PC-9 (cell line): ENCODE results near the gene GART. TPM values are rescaled to one million over a fixed set of nuclear protein-coding genes. Genes with fewer than 3 reads are reported as not detected.
A peak's percentile ranks its signal among the peaks of the same experiment; 100 is the strongest.

Experiments
- BruUV-seq: library from RNA; stranded (reverse); fragments of 400-500 nt; replicated peaks from 2 replicates; lab custom pipeline; 2021; lab: Mats Ljungman, UMichigan
- CTCF ChIA-PET: fragments of 300-600 bp; sonication (Branson Sonifier 250); formaldehyde crosslinking; loops from one replicate; lab custom pipeline; 2022; ENCODE audit warnings: antibody characterized with exemption; lab: Charles Lee
- POLR2A ChIA-PET: fragments of 300-600 bp; sonication (Branson Sonifier 250); formaldehyde crosslinking; loops from one replicate; lab custom pipeline; 2022; ENCODE audit warnings: antibody characterized with exemption; ENCODE audit not compliant: unreplicated experiment; lab: Charles Lee
- DNase-seq, 2 experiments: peaks; one replicate each; pipeline versions ENCODE4 v3.0.0 to v3.0.0-alpha.2; 2015 to 2022; ENCODE audit warnings: mixed read lengths in 1 of 2
- H2AFZ ChIP-seq: fragments of 200-600 bp; sonication (generic); 2 replicates; pipeline ENCODE4 v1.8.1; 2017; ENCODE audit warnings: antibody characterized with exemption
- H3F3A ChIP-seq: fragments of 200-600 bp; sonication (generic); 2 replicates; pipeline ENCODE4 v1.8.1; 2017; ENCODE audit warnings: antibody characterized with exemption, mild to moderate bottlenecking, low read depth; ENCODE audit not compliant: insufficient read depth
- H3K27ac ChIP-seq: fragments of 200-600 bp; sonication (generic); 2 replicates; pipeline ENCODE4 v1.6.1; 2016; ENCODE audit warnings: mixed run types
- H3K27me3 ChIP-seq: fragments of 200-600 bp; sonication (generic); 2 replicates; pipeline ENCODE4 v1.6.1; 2016; ENCODE audit warnings: low read depth, mixed run types; ENCODE audit not compliant: insufficient read depth
- H3K36me3 ChIP-seq: fragments of 200-600 bp; sonication (generic); 2 replicates; pipeline ENCODE4 v1.6.1; 2016; ENCODE audit warnings: low read depth, mixed run types
- H3K4me1 ChIP-seq: fragments of 200-600 bp; sonication (generic); replicated peaks from 2 replicates; pipeline ENCODE4 v1.6.1; 2016; ENCODE audit warnings: mixed run types; ENCODE audit not compliant: insufficient read depth
- H3K4me2 ChIP-seq: fragments of 200-600 bp; sonication (generic); 2 replicates; pipeline ENCODE4 v1.6.1; 2017; ENCODE audit warnings: mixed run types
- H3K4me3 ChIP-seq: fragments of 200-600 bp; sonication (generic); 2 replicates; pipeline ENCODE4 v1.6.1; 2016; ENCODE audit warnings: mixed run types
- H3K79me2 ChIP-seq: fragments of 200-600 bp; sonication (generic); 2 replicates; pipeline ENCODE4 v1.6.1; 2017; ENCODE audit warnings: low read depth, mixed run types
- H3K9me2 ChIP-seq: fragments of 200-600 bp; sonication (generic); 2 replicates; pipeline ENCODE4 v1.8.1; 2017; ENCODE audit warnings: mild to moderate bottlenecking; ENCODE audit not compliant: insufficient read depth
- H3K9me3 ChIP-seq: fragments of 200-600 bp; sonication (generic); 2 replicates; pipeline ENCODE4 v1.8.1; 2016; ENCODE audit warnings: low read depth; ENCODE audit not compliant: insufficient read depth
- H4K20me1 ChIP-seq: fragments of 200-600 bp; sonication (generic); 2 replicates; pipeline ENCODE4 v1.8.1; 2017; ENCODE audit not compliant: insufficient read depth
- EZH2 ChIP-seq: fragments of 200-600 bp; sonication (generic); IDR thresholded peaks from 2 replicates; pipeline ENCODE4 v1.8.0; 2017; ENCODE audit warnings: antibody characterized with exemption, low read depth
- intact Hi-C: fragments of 100-400 bp; cut with micrococcal nuclease; formaldehyde crosslinking; loops from one replicate; pipeline ENCODE4 v1.10.0; 2022; ENCODE audit not compliant: unreplicated experiment
- total RNA-seq: library from RNA; stranded (reverse); gene quantifications from 2 replicates; pipeline ENCODE4 v1.2.3, GENCODE V29; 2021
- TF ChIP-seq, protein P1 (sequence below): fragments of 200-600 bp; sonication (generic); conservative IDR thresholded peaks from 2 replicates; pipeline ENCODE4 v1.6.1; 2017; ENCODE audit warnings: mixed run types, antibody characterized with exemption, mild to moderate bottlenecking, moderate library complexity

Gene GART
- total RNA-seq, 1 experiment from 2014 or later: 121 TPM

DNA sequence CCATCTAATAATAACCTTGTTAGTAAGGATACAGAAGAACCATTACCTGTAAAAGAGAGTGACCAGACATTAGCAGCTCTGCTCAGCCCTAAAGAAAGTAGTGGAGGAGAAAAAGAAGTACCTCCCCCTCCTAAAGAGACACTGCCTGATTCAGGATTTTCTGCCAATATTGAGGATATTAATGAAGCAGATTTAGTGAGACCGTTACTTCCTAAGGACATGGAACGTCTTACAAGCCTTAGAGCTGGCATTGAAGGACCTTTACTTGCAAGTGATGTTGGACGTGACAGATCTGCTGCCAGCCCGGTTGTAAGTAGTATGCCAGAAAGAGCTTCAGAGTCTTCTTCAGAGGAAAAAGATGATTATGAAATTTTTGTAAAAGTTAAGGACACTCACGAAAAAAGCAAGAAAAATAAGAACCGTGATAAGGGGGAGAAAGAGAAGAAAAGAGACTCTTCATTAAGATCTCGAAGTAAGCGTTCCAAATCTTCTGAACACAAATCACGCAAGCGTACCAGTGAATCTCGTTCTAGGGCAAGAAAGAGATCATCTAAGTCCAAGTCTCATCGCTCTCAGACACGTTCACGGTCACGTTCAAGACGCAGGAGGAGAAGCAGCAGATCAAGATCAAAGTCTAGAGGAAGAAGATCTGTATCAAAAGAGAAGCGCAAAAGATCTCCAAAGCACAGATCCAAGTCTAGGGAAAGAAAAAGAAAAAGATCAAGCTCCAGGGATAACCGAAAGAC, 12.5 kb upstream of the GART start:
- ChIA-PET CTCF (no interaction called here), POLR2A (interaction anchor here (0.6 kb wide), 1 partner anchor 21 kb away, joined by 5 read pairs; no protein-coding TSS in a partner anchor)
- Histone ChIP-seq H3K4me3 (no peak overlapping the region), H3K4me1 (no peaks in the 10 kb centered on the region), H2AFZ (no peak overlapping the region), H3F3A (peaks cover under 1% of the 10 kb centered on the region; the same call in 1 of the 2 replicates), H3K36me3 (peaks cover 48% of the 10 kb centered on the region), H3K9me3 (no peaks in the 10 kb centered on the region), H3K27me3 (no peaks in the 10 kb centered on the region), H3K9me2 (no peaks in the 10 kb centered on the region), H3K4me2 (no peak overlapping the region), H3K79me2 (peaks cover 86% of the 10 kb centered on the region), H4K20me1 (peaks cover 62% of the 10 kb centered on the region), H3K27ac (no peak overlapping the region)
- no peak for DNase-seq
- no peak for TF ChIP-seq EZH2
- TF ChIP-seq, protein P1, sequence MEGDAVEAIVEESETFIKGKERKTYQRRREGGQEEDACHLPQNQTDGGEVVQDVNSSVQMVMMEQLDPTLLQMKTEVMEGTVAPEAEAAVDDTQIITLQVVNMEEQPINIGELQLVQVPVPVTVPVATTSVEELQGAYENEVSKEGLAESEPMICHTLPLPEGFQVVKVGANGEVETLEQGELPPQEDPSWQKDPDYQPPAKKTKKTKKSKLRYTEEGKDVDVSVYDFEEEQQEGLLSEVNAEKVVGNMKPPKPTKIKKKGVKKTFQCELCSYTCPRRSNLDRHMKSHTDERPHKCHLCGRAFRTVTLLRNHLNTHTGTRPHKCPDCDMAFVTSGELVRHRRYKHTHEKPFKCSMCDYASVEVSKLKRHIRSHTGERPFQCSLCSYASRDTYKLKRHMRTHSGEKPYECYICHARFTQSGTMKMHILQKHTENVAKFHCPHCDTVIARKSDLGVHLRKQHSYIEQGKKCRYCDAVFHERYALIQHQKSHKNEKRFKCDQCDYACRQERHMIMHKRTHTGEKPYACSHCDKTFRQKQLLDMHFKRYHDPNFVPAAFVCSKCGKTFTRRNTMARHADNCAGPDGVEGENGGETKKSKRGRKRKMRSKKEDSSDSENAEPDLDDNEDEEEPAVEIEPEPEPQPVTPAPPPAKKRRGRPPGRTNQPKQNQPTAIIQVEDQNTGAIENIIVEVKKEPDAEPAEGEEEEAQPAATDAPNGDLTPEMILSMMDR: no peak
- TSS peak; percentile 12 for BruUV-seq
- intact Hi-C loops: no loop called here

DNA sequence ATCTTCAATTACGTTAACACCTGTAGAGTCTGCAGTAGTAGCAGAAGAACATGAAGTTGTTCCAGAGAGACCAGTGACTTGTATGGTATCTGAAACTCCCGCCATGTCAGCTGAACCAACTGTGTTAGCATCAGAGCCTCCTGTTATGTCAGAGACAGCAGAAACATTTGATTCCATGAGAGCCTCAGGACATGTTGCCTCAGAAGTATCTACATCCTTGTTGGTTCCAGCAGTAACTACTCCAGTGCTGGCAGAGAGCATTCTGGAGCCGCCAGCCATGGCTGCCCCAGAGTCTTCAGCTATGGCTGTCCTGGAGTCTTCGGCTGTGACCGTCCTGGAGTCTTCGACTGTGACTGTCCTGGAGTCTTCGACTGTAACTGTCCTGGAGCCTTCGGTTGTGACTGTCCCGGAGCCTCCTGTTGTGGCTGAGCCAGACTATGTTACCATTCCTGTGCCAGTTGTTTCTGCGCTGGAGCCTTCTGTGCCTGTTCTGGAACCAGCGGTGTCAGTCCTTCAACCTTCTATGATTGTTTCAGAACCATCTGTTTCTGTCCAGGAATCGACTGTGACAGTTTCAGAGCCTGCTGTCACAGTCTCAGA, 11.2 kb upstream of the GART start:
- no peaks in the 10 kb centered on the region for H3K9me2 ChIP-seq
- ChIA-PET POLR2A (no interaction called here), CTCF (no interaction called here)
- no peak for DNase-seq
- no peak for TF ChIP-seq EZH2
- TF ChIP-seq, protein P1: no peak
- no peaks in the 10 kb centered on the region for H3K4me1 ChIP-seq
- H3K36me3 ChIP-seq: peaks cover 41% of the 10 kb centered on the region
- no peaks in the 10 kb centered on the region for H3K9me3 ChIP-seq
- no peak overlapping the region for H3K4me3 ChIP-seq
- H3K27ac ChIP-seq: no peak overlapping the region
- intact Hi-C loops: no loop called here
- no TSS peak for BruUV-seq
- H3K27me3 ChIP-seq: no peaks in the 10 kb centered on the region
- H3K4me2 ChIP-seq: no peak overlapping the region
- peaks cover 55% of the 10 kb centered on the region for H4K20me1 ChIP-seq
- H3K79me2 ChIP-seq: peaks cover 96% of the 10 kb centered on the region
- H2AFZ ChIP-seq: no peak overlapping the region
- no peaks in the 10 kb centered on the region for H3F3A ChIP-seq

DNA sequence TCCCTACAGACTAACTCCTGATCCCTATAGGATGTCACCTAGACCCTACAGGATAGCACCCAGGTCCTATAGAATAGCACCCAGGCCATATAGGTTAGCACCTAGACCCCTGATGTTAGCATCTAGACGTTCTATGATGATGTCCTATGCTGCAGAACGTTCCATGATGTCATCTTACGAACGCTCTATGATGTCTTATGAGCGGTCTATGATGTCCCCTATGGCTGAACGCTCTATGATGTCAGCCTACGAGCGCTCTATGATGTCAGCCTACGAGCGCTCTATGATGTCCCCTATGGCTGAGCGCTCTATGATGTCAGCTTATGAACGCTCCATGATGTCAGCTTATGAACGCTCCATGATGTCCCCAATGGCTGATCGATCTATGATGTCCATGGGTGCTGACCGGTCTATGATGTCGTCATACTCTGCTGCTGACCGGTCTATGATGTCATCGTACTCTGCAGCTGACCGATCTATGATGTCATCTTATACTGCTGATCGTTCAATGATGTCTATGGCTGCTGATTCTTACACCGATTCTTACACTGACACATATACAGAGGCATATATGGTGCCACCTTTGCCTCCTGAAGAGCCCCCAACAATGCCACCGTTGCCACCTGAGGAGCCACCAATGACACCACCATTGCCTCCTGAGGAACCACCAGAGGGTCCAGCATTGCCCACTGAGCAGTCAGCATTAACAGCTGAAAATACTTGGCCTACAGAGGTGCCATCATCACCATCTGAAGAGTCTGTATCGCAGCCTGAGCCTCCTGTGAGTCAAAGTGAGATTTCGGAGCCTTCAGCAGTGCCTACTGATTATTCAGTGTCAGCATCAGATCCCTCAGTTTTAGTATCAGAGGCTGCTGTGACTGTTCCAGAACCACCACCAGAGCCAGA, 10.4 kb upstream of the GART start:
- TF ChIP-seq EZH2: no peak
- TF ChIP-seq, protein P1: no peak
- DNase-seq: no peak
- Histone ChIP-seq H3K4me3 (no peak overlapping the region), H3K4me1 (no peaks in the 10 kb centered on the region), H3K9me3 (no peaks in the 10 kb centered on the region), H3K79me2 (peaks cover 96% of the 10 kb centered on the region), H3K9me2 (no peaks in the 10 kb centered on the region), H3K27me3 (no peaks in the 10 kb centered on the region), H3K27ac (no peak overlapping the region), H3F3A (no peaks in the 10 kb centered on the region), H2AFZ (no peak overlapping the region), H3K36me3 (peaks cover 34% of the 10 kb centered on the region), H3K4me2 (no peak overlapping the region), H4K20me1 (peaks cover 54% of the 10 kb centered on the region)
- BruUV-seq: no TSS peak
- intact Hi-C loops: no loop called here
- CTCF ChIA-PET: no interaction called here
- POLR2A ChIA-PET: no interaction called here
